Measurements from ENCODE around the gene MCTP2. TPM values are rescaled to one million over a fixed set of nuclear protein-coding genes. Genes with fewer than 3 reads are reported as not detected.

The MCTP2 gene
- total RNA-seq, 1 experiment from 2014 or later, result 1.3 TPM

- no peak overlapping the region for H2AFZ ChIP-seq (ENCODE audit: low read length)
- H3K18ac ChIP-seq (ENCODE audit: insufficient read length, low read depth, low read length), result no peak overlapping the region
- H3K9ac ChIP-seq (ENCODE audit: extremely low read depth, insufficient read length, low read length), result no peak overlapping the region
- Mint-ChIP-seq H3K4me1 (no peaks in the 10 kb centered on the region), H3K27me3 (ENCODE audit: low read depth) (no peaks in the 10 kb centered on the region), H3K36me3 (ENCODE audit: insufficient read depth in 1 of 3, low read depth in 3 of 3) (no peaks in the 10 kb centered on the region; a peak in 1 of 7 replicates), H3K27ac (0 out of 7 replicates have a peak overlapping the region, but pooled peaks of 1 of the 3 experiments have one; percentile 13), H3K9me3 (peaks cover 0 to 3% of the 10 kb centered on the region in 2 experiments; a peak in 1 of 5 replicates), H3K4me3 (no peak overlapping the region)
- no peak overlapping the region for H3K56ac ChIP-seq (ENCODE audit: insufficient read length, low read depth, low read length)
- H3K23ac ChIP-seq (ENCODE audit: insufficient read length, low read depth, low read length), result no peak overlapping the region
- H3K4me2 ChIP-seq (ENCODE audit: insufficient read depth, insufficient read length, low read length), result no peak overlapping the region
- no peak overlapping the region for H4K5ac ChIP-seq (ENCODE audit: insufficient read length, low read depth, low read length)
- no peak overlapping the region for H4K8ac ChIP-seq (replicated peaks; ENCODE audit: insufficient read length, low read depth, low read length)
- no peak for TF ChIP-seq CTCF (conservative IDR thresholded peaks at IDR 0.05)
- H3K27me3 ChIP-seq (ENCODE audit: insufficient read depth, low read length), result no peaks in the 10 kb centered on the region
- no peaks in the 10 kb centered on the region for H4K20me1 ChIP-seq (ENCODE audit: control insufficient read depth, insufficient read depth, insufficient read length)
- no peak overlapping the region for H3T11ph ChIP-seq (ENCODE audit: low read length)
- H3K4me1 ChIP-seq (ENCODE audit: insufficient read depth, low read length), result no peaks in the 10 kb centered on the region
- H3K4ac ChIP-seq (ENCODE audit: low read depth, low read length), result no peak overlapping the region
- no peak overlapping the region for H2BK120ac ChIP-seq (ENCODE audit: low read depth, low read length, poor library complexity, severe bottlenecking)
- no peak for DNase-seq
- no peaks in the 10 kb centered on the region for H3K79me1 ChIP-seq (ENCODE audit: insufficient read depth, low read depth, low read length, poor library complexity, severe bottlenecking)
- H2BK20ac ChIP-seq (ENCODE audit: low read depth, low read length, poor library complexity, severe bottlenecking), result no peak overlapping the region
- H2BK12ac ChIP-seq (ENCODE audit: insufficient read length, low read depth, low read length), result no peak overlapping the region
- no peaks in the 10 kb centered on the region for H3K79me2 ChIP-seq (ENCODE audit: insufficient read depth, low read length)
- H3K9me3 ChIP-seq (ENCODE audit: control insufficient read depth, low read depth, low read length), result no peaks in the 10 kb centered on the region
- no peak overlapping the region for H3K27ac ChIP-seq (ENCODE audit: insufficient read length, low read depth, low read length)
- no peak overlapping the region for H2BK15ac ChIP-seq (ENCODE audit: low read depth, low read length)
- H4K91ac ChIP-seq (ENCODE audit: insufficient read length, low read depth, low read length), result no peak overlapping the region
- H3K23me2 ChIP-seq (ENCODE audit: insufficient read length, low read depth, low read length, poor library complexity, severe bottlenecking), result no peaks in the 10 kb centered on the region
- no peak overlapping the region for H3K14ac ChIP-seq (ENCODE audit: insufficient read depth, low read length)
- H2BK5ac ChIP-seq (ENCODE audit: insufficient read length, low read length), result no peak overlapping the region
- WGBS (ENCODE audit: extremely low coverage, insufficient read length, low lambda C conversion rate), result no CpG with 5 or more reads among the region's 1 CpG
- H2AK5ac ChIP-seq (ENCODE audit: insufficient read length, low read length), result no peak overlapping the region
These were observed 190.3 kb downstream of the MCTP2 start for GRCh38 chr15:94421706-94422105.

All from H9 (cell line).